ENCODE results near the gene BCDIN3D.

DNA sequence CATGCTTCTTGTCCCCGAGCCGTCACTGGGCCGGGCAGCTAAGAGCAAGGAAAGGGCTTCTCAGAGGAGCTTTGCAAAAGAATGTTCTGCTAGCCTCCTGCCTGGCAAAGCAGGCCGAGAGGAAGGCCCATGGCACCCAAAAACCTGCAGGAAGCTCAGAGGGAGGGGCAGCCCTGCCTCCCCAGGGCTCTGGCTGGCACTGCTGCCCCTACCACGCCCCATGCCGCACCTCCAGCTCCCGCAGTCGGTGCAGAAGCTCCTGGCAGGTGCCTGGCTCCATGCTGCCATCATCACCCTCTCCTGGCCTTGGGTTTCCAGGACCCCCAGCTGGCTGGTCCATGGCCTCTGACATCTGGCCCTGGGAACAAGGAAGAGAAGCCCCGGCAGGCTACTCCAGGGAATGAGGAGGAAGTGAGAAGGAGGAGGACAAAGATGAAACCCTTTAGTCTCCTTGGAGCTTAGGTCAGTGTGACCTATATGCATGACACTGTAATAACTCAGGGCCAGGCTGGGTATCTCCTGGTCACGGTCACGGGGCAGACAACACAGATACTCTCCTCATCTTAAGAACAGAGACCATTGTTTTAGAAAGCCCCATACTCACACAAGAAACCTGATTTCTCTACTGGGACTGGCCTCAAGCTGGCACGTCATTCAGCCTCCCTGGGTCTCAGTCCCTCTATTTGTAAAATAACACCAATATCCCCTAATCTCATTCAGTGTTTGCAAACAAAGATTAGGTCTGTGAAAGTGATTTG is 39.0 kb downstream of the BCDIN3D start:
- TF ChIP-seq, protein P1, sequence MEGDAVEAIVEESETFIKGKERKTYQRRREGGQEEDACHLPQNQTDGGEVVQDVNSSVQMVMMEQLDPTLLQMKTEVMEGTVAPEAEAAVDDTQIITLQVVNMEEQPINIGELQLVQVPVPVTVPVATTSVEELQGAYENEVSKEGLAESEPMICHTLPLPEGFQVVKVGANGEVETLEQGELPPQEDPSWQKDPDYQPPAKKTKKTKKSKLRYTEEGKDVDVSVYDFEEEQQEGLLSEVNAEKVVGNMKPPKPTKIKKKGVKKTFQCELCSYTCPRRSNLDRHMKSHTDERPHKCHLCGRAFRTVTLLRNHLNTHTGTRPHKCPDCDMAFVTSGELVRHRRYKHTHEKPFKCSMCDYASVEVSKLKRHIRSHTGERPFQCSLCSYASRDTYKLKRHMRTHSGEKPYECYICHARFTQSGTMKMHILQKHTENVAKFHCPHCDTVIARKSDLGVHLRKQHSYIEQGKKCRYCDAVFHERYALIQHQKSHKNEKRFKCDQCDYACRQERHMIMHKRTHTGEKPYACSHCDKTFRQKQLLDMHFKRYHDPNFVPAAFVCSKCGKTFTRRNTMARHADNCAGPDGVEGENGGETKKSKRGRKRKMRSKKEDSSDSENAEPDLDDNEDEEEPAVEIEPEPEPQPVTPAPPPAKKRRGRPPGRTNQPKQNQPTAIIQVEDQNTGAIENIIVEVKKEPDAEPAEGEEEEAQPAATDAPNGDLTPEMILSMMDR (IDR thresholded peaks at IDR 0.05) = no peak
- TF ChIP-seq POLR2A (IDR thresholded peaks at IDR 0.05) = no peak
